ENCODE results near the gene USP44. TPM values are rescaled to one million over a fixed set of nuclear protein-coding genes. Genes with fewer than 3 reads are reported as not detected.
"Not testable (repeated sequence)": the region's sequence is repeated elsewhere in the genome, so short reads cannot be mapped to it uniquely, and the experiment has no call there.

Gene USP44
- polyA plus RNA-seq, 1 of the 3 experiments (the other 2 are of a cell fraction) = 0.07 TPM

- no peaks in the 10 kb centered on the region for H3F3A ChIP-seq (replicated peaks; ENCODE audit: insufficient read depth)
- no peak overlapping the region for H3K4me3 ChIP-seq (ENCODE audit: low read depth in 2 of 2, low read length in 1 of 2)
- no peaks in the 10 kb centered on the region for H3K79me2 ChIP-seq (ENCODE audit: insufficient read depth)
- H3K36me3 ChIP-seq (replicated peaks in 1 of 2; ENCODE audit: control insufficient read depth in 1 of 2, insufficient read depth in 2 of 2, low read length in 1 of 2) = no peaks in the 10 kb centered on the region
- no peak overlapping the region for H3K4me2 ChIP-seq
- no peak overlapping the region for H3K27ac ChIP-seq (ENCODE audit: low read depth in 2 of 2, low read length in 1 of 2)
- no peaks in the 10 kb centered on the region for H4K20me1 ChIP-seq (ENCODE audit: insufficient read depth)
- no peaks in the 10 kb centered on the region; the same call in 1 of the 2 replicates for H3K9me3 ChIP-seq
- TF ChIP-seq FOSL2 (IDR thresholded peaks at IDR 0.05; ENCODE audit: borderline replicate concordance, low read depth) = no peak
- no peak for TF ChIP-seq NFIC (IDR thresholded peaks at IDR 0.05; ENCODE audit: borderline replicate concordance)
- TF ChIP-seq RFX5 (IDR thresholded peaks at IDR 0.05; ENCODE audit: low read length) = no peak
- TF ChIP-seq EZH2phosphoT487 (IDR thresholded peaks at IDR 0.05; ENCODE audit: borderline replicate concordance, low read depth) = no peak
- no peak for TF ChIP-seq RCOR1 (IDR thresholded peaks at IDR 0.05; ENCODE audit: low read length)
- no peak for TF ChIP-seq FOXJ3 (CRISPR knock-in tag; IDR thresholded peaks at IDR 0.05)
- no peak for TF ChIP-seq RXRA (IDR thresholded peaks at IDR 0.05; ENCODE audit: borderline replicate concordance, low read depth)
- TF ChIP-seq USF2 (IDR thresholded peaks at IDR 0.05; ENCODE audit: borderline replicate concordance, low read depth, low read length) = no peak
- TF ChIP-seq PBX3 (IDR thresholded peaks at IDR 0.05) = no peak
- no peak for TF ChIP-seq POLR2AphosphoS5 (IDR thresholded peaks at IDR 0.05; ENCODE audit: low read depth, low read length)
- TF ChIP-seq MXI1 (IDR thresholded peaks at IDR 0.05; ENCODE audit: low read depth, low read length) = no peak
- no peak for TF ChIP-seq SMC3 (IDR thresholded peaks at IDR 0.05; ENCODE audit: low read depth, low read length)
- TF ChIP-seq FOXM1 (IDR thresholded peaks at IDR 0.05; ENCODE audit: low read depth) = no peak
- TF ChIP-seq REST (IDR thresholded peaks at IDR 0.05; ENCODE audit: low read depth, low read length) = no peak
- no peak for TF ChIP-seq MEF2A (IDR thresholded peaks at IDR 0.05; ENCODE audit: borderline replicate concordance, low read depth)
- TF ChIP-seq YY1 (IDR thresholded peaks at IDR 0.05; ENCODE audit: low read depth) = no peak
- TF ChIP-seq CTCF (IDR thresholded peaks at IDR 0.05) = no peak
- no peak for TF ChIP-seq ZBTB33 (IDR thresholded peaks at IDR 0.05; ENCODE audit: borderline replicate concordance, low read depth)
- H3K9me2 ChIP-seq = no peaks in the 10 kb centered on the region
- DNase-seq = no peak
- CTCF ChIA-PET = interaction anchor here (0.9 to 1.0 kb wide), 3 partner anchors 10 to 278 kb away, joined by 3 read pairs; no protein-coding TSS in a partner anchor
- POLR2A ChIA-PET = no interaction called here
- WGBS (ENCODE audit: low lambda C conversion rate) = 72% methylated on average over 2 of the region's 2 CpGs
- H2AFZ ChIP-seq (ENCODE audit: low read depth) = no peak overlapping the region
- H3K4me1 ChIP-seq (ENCODE audit: control insufficient read depth in 1 of 2, insufficient read depth in 2 of 2, low read depth in 1 of 2, low read length in 1 of 2) = no peaks in the 10 kb centered on the region
- H3K27me3 ChIP-seq (ENCODE audit: insufficient read depth) = no peaks in the 10 kb centered on the region; the same call in 1 of the 2 replicates
- H3K9ac ChIP-seq = no peak overlapping the region
These were observed 20.1 kb upstream of the USP44 start for GRCh38 chr12:95571369-95571768.

- H3K27ac ChIP-seq (ENCODE audit: low read depth in 2 of 2, low read length in 1 of 2); H3K79me2 ChIP-seq (ENCODE audit: insufficient read depth); H4K20me1 ChIP-seq (ENCODE audit: insufficient read depth); H3K36me3 ChIP-seq (replicated peaks in 1 of 2; ENCODE audit: control insufficient read depth in 1 of 2, insufficient read depth in 2 of 2, low read length in 1 of 2); CTCF ChIA-PET; H3K4me1 ChIP-seq (ENCODE audit: control insufficient read depth in 1 of 2, insufficient read depth in 2 of 2, low read depth in 1 of 2, low read length in 1 of 2); H3K27me3 ChIP-seq (ENCODE audit: insufficient read depth); H3K9me2 ChIP-seq; DNase-seq; POLR2A ChIA-PET; H3K9me3 ChIP-seq; H3F3A ChIP-seq (replicated peaks; ENCODE audit: insufficient read depth); H2AFZ ChIP-seq (ENCODE audit: low read depth); H3K4me2 ChIP-seq; H3K4me3 ChIP-seq (ENCODE audit: low read depth in 2 of 2, low read length in 1 of 2); H3K9ac ChIP-seq: not testable (repeated sequence)
- WGBS (ENCODE audit: low lambda C conversion rate) = 91% methylated on average over 10 of the region's 10 CpGs
These were observed 16.8 kb upstream of the USP44 start for GRCh38 chr12:95568045-95568444.
